ENCODE data around the gene EFCAB11.

DNA sequence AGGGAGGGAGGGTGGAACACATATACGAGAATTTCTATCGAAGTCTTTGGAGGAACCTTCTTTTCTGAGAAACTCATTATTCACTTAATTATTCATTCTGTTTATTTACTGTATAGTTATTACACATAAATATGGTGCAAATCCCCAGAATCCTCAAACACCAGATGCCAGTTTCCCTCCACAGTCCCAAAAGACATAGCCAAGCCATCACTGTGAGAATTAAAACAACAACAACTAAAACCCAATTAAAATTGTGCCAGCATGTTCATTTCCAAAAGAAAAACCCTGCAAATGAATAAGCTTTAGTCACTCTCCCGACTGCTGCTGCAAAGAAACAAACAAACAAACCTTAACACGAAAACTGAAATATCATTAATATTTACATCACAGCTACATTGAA lies 173.5 kb downstream of the EFCAB11 start:
- no peak for TF ChIP-seq RAD21 (IDR thresholded peaks at IDR 0.05; ENCODE audit: low read depth)
- TF ChIP-seq EP300 (IDR thresholded peaks at IDR 0.05; ENCODE audit: borderline replicate concordance), result no peak
- TF ChIP-seq TEAD4 (IDR thresholded peaks at IDR 0.05), result no peak
- TF ChIP-seq TCF12 (IDR thresholded peaks at IDR 0.05; ENCODE audit: low read depth), result no peak
- TF ChIP-seq, protein P1, sequence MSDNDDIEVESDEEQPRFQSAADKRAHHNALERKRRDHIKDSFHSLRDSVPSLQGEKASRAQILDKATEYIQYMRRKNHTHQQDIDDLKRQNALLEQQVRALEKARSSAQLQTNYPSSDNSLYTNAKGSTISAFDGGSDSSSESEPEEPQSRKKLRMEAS (IDR thresholded peaks at IDR 0.05), result no peak
- TF ChIP-seq, protein P2, sequence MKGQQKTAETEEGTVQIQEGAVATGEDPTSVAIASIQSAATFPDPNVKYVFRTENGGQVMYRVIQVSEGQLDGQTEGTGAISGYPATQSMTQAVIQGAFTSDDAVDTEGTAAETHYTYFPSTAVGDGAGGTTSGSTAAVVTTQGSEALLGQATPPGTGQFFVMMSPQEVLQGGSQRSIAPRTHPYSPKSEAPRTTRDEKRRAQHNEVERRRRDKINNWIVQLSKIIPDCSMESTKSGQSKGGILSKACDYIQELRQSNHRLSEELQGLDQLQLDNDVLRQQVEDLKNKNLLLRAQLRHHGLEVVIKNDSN (IDR thresholded peaks at IDR 0.05), result no peak
- TF ChIP-seq CEBPB (IDR thresholded peaks at IDR 0.05), result no peak
- TF ChIP-seq YY1 (IDR thresholded peaks at IDR 0.05; ENCODE audit: low read depth), result no peak
